Measurements from ENCODE around the gene PPFIA4.
A peak's percentile ranks its signal among the peaks of the same experiment; 100 is the strongest.

PPFIA4 gene

DNA sequence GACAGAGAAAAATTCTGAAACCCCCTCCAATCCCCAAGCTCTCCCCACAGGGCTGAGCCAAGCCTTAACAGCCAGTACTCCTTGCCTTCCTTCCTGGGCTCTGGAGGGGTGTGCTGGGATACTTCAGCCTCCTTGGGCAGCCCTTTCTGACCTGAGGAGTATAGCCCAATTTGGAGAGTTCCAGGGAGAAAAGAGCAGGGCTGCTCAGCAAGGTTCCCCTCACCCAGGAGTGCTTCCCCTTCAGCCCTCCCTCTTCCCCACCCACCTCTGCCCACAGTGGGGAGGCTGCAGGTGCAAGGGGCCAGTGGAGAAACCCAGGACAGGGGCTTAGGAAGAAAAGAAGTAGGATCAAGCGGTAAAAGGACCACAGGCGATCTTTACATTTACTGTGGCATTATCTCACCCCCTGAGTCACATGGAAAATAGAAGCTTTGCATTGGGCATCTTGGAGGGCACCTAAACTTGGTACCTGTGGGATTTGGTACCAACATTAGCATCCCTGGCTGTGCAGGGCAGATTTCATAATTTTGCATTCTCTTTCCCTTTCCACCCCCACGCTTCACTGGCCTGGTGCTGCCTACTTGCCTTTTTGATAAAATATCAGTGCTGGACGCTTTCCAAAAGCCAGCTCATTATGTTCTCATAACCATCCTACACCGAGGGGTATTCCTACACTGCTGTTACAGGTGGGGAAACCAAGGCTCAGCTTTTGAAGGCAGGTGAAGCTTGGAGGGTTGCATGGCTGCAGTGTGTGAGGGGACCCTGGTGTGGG, 98.4 kb downstream of the PPFIA4 start:
- Histone ChIP-seq H3K4me3 (ENCODE audit: low read length) (no peak overlapping the region), H3K27me3 (ENCODE audit: control insufficient read depth, insufficient read depth, low read length) (peaks cover 45% of the 10 kb centered on the region), H3K36me3 (ENCODE audit: control insufficient read depth, insufficient read depth, low read length) (no peaks in the 10 kb centered on the region), H3K9ac (ENCODE audit: low read length) (no peak overlapping the region), H3K4me1 (ENCODE audit: control insufficient read depth, insufficient read depth, low read length) (peaks cover 22% of the 10 kb centered on the region), H3K9me3 (ENCODE audit: control insufficient read depth, low read length) (no peaks in the 10 kb centered on the region)

DNA sequence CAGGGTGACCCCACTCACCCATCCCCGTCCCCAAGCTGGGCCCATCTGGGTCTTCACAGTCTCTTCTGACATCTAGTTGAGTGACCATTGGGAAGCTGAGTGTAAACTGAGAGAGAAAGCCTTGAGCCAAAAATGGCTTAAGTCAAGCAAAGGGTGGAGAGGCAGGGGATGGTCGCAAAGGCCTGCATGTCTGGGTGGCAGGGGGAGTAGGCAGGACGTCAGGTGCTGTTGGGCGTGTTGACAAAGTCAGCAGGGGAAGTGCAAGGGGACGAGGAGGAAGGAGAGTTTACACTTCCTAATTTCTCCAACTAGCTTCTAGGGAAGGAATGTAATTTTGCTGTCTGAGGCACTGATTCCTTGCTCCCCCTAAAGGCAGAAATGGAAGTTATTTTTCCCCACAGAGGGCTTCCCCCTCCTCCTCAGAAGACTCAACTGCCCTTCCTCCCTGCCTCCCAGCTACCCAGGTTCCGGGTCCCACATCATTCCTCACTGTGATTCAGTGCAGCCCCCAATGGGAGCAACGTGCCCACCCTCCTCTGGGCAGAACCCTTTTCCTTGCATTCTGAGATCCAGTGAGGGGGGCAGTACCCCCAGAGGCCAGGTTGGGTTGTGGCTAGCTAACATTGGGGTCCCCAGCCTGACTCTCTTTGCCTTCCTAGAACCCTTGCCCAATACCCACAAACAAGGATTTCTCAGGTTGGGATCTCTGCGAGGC, 100.0 kb downstream of the PPFIA4 start:
- peaks cover 28% of the 10 kb centered on the region for H3K4me1 ChIP-seq (ENCODE audit: control insufficient read depth, insufficient read depth, low read length)
- H3K27me3 ChIP-seq (ENCODE audit: control insufficient read depth, insufficient read depth, low read length): peaks cover 36% of the 10 kb centered on the region
- no peak overlapping the region for H3K9ac ChIP-seq (ENCODE audit: low read length)
- no peak overlapping the region for H3K4me3 ChIP-seq (ENCODE audit: low read length)
- no peaks in the 10 kb centered on the region for H3K9me3 ChIP-seq (ENCODE audit: control insufficient read depth, low read length)
- no peaks in the 10 kb centered on the region for H3K36me3 ChIP-seq (ENCODE audit: control insufficient read depth, insufficient read depth, low read length)

DNA sequence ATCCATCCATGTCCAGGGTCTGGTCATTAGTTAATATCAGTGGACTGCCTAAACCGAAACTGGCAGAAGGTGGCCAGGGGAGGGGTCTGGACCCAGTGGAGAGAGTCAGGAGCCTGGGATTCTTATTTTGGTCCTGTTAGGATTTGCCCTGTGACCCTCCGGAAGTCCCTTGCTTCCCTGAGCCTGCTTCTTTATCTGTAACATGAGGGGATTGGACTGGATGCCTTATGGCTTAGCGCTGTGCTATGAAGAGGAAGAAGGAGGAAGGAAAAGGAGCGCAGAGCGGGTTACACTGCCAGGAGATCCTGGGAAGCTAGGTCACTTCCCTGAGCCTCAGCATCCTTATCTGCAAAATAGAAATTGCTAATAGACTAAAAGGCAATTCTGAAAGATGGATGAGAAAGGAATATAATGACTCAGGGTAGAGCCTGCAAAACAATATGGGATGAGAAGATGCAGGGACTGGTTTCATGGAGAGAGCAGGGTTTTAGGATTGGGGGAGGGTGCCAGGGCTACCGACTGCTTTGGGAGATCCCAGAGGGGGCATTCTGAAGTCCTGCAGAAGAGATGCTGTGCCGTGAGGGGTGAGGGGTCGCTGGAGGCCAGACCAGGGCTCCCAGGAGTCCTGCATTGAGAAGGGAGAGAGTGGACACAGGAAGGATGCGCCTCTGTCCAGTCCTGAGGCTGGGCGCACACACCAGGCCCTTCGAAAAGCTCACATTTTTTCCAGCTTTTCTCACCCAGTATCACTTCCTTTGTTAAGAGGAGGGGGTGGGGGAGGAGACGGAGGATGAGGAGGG, 100.8 kb downstream of the PPFIA4 start:
- H3K4me1 ChIP-seq (ENCODE audit: control insufficient read depth, insufficient read depth, low read length): peaks cover 28% of the 10 kb centered on the region
- no peaks in the 10 kb centered on the region for H3K9me3 ChIP-seq (ENCODE audit: control insufficient read depth, low read length)
- H3K27me3 ChIP-seq (ENCODE audit: control insufficient read depth, insufficient read depth, low read length): peaks cover 42% of the 10 kb centered on the region
- no peak overlapping the region for H3K4me3 ChIP-seq (ENCODE audit: low read length)
- H3K9ac ChIP-seq (ENCODE audit: low read length): peak overlapping the region; percentile 45
- no peaks in the 10 kb centered on the region for H3K36me3 ChIP-seq (ENCODE audit: control insufficient read depth, insufficient read depth, low read length)

DNA sequence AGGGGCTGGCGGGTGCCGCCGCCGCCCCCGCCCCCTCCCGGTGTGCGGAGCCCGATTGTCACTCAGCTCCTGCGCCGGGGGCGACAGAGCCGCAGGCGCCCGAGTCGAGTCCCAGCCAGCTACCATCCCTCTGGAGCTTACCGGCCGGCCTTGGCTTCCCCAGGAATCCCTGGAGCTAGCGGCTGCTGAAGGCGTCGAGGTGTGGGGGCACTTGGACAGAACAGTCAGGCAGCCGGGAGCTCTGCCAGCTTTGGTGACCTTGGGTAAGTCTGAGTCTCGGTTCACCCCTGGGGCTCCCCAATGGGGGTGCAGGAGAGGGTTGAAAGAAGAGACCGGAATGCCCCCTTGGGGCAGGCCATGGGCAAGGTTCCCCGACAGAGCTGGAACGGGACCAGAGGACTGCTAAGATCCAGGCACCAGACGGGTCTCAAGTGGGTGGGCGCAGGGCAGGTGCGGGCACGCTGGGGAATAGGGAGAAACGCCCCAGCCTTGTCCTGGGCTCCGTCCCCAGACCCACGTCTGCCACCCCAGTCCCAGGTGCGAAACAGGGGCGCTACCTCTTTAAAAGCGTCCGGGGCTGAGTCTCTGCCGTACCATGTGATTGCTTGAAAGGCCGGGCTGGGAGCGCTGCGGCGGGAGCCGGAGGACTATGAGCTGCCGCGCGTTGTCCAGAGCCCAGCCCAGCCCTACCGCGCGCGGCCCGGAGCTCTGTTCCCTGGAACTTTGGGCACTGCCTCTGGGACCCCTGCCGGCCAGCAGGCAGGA, 101.6 kb downstream of the PPFIA4 start, which contains the start of gene ADORA1:
Gene ADORA1 (plus strand): TSS at position 61 of the 765 bp plus-strand sequence. CDS start 1,116 bp downstream, outside the sequence.
- Histone ChIP-seq H3K9me3 (ENCODE audit: control insufficient read depth, low read length) (no peaks in the 10 kb centered on the region), H3K4me1 (ENCODE audit: control insufficient read depth, insufficient read depth, low read length) (peaks cover 28% of the 10 kb centered on the region), H3K9ac (ENCODE audit: low read length) (peak within 1 kb of the TSS; percentile 45), H3K27me3 (ENCODE audit: control insufficient read depth, insufficient read depth, low read length) (peaks cover 42% of the 10 kb centered on the region), H3K36me3 (ENCODE audit: control insufficient read depth, insufficient read depth, low read length) (no peaks in the 10 kb centered on the region), H3K4me3 (ENCODE audit: low read length) (peak within 1 kb of the TSS; percentile 33)

DNA sequence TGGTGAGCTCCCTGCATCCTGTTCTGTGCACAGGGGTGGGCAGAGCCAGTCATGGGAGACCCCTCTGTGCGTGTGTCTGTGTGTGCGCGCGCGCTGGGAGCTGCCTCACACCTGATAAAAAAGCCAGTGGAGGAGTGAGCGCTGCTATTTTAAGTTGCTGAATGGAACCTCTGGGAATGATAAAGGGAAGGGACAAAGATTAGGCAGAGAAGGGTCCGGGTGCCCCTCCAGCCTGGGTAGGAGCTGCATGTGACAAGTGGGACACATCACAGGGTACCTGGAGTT, 102.1 kb downstream of the PPFIA4 start:
- Histone ChIP-seq H3K4me1 (ENCODE audit: control insufficient read depth, insufficient read depth, low read length) (peaks cover 28% of the 10 kb centered on the region), H3K27me3 (ENCODE audit: control insufficient read depth, insufficient read depth, low read length) (peaks cover 42% of the 10 kb centered on the region)

More for the DNA sequence above, 102.1 kb downstream of the PPFIA4 start:
- no peak overlapping the region for H3K9ac ChIP-seq (ENCODE audit: low read length)
- no peaks in the 10 kb centered on the region for H3K36me3 ChIP-seq (ENCODE audit: control insufficient read depth, insufficient read depth, low read length)
- no peaks in the 10 kb centered on the region for H3K9me3 ChIP-seq (ENCODE audit: control insufficient read depth, low read length)
- H3K4me3 ChIP-seq (ENCODE audit: low read length): peak overlapping the region; percentile 33

Data from mucosa of stomach (tissue), 1 donor.